ENCODE data around the gene PDGFA.
A peak's percentile ranks its signal among the peaks of the same experiment; 100 is the strongest.

The PDGFA gene

DNA sequence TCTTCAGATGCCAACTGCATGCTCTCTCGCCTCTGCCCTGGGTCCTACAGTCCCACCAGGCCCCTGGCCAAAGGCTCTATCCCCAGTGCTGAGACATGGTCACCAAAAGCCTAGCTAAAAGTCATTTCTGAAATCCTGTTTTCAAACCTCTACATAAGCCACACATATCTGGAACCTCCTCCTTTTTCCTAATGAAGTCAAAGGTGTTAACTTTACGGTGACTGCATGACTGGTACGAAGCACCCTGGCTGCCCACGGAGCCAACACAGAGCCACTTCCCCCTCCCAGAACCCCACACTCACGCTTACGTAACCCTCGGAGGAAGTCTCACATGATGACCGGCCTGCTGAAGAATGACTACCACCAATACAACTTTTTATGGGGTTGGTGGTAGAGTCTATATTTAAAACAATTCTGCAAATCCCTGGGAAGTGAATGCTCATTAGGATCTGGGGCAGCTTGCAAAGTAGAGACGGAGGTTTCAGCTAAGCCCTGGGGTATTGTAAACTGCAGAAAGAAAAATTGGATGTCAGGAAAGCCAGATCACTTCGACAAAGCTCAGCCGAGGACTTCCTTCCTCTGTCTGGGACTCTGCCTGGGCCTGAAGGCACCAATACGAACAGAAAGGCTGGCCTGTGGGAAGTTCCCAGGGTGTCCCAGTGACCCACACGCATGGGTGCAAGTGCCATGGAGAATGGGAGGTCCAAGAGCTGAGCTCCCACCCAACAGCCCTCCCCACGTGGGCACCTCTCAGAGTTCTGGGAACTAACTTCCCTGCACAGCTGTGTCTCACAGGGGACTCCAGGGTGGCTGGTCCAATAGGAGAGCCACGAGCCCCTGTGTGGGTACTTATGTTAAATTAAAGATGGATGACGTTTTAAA is 50.7 kb downstream of the PDGFA start:
- DNase-seq (ENCODE audit: low read depth, low spot score) = peak; percentile 8
- TF ChIP-seq POLR2AphosphoS5 (IDR thresholded peaks at IDR 0.05; ENCODE audit: borderline replicate concordance, low read depth, low read length) (no peak), EZH2 (IDR thresholded peaks at IDR 0.05) (no peak), FOXP2 (optimal IDR thresholded peaks at IDR 0.05; ENCODE audit: control extremely low read depth, extremely low read length, insufficient read depth) (no peak)
- Histone ChIP-seq H3K36me3 (ENCODE audit: insufficient read depth, low read length) (no peaks in the 10 kb centered on the region), H3K9me3 (ENCODE audit: low read depth, low read length) (no peaks in the 10 kb centered on the region), H3K27ac (peak overlapping the region; percentile 75), H3K4me3 (peak overlapping the region; percentile 23; the same call in 1 of the 2 replicates), H3K9ac (ENCODE audit: insufficient read length) (no peak overlapping the region)

DNA sequence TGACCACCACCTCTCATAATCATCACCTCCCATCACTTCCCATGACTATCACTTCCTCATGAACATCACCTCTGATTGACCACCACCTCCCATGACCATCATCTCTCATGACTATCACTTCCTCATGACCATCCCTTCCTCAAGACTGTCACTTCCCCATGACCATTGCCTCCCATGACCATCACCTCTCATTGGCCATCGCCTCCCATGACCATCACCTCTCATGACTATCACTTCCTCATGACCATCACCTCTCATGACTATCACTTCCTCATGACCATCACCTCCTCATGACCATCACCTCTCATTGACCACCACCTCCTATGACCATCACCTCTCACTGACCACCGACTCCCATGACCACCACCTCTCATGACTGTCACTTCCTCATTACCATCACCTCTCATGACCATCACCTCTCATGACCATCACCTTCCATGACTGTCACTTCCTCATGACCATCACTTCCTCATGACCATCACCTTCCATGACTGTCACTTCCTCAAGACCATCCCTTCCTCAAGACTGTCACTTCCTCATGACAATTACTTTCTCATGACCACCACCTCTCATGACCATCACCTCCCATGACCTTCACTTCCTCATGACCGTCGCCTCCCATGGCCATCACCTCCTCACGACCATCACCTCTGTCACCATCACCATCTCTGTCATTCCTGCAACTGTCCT is 51.6 kb downstream of the PDGFA start:
- DNase-seq (ENCODE audit: low read depth, low spot score) = no peak
- no peaks in the 10 kb centered on the region for H3K9me3 ChIP-seq (ENCODE audit: low read depth, low read length)
- no peak overlapping the region for H3K9ac ChIP-seq (ENCODE audit: insufficient read length)
- H3K36me3 ChIP-seq (ENCODE audit: insufficient read depth, low read length) = no peaks in the 10 kb centered on the region
- H3K27ac ChIP-seq = no peak overlapping the region
- TF ChIP-seq POLR2AphosphoS5 (IDR thresholded peaks at IDR 0.05; ENCODE audit: borderline replicate concordance, low read depth, low read length) = no peak
- no peak for TF ChIP-seq EZH2 (IDR thresholded peaks at IDR 0.05)
- TF ChIP-seq FOXP2 (optimal IDR thresholded peaks at IDR 0.05; ENCODE audit: control extremely low read depth, extremely low read length, insufficient read depth) = no peak
- H3K4me3 ChIP-seq = no peak overlapping the region

DNA sequence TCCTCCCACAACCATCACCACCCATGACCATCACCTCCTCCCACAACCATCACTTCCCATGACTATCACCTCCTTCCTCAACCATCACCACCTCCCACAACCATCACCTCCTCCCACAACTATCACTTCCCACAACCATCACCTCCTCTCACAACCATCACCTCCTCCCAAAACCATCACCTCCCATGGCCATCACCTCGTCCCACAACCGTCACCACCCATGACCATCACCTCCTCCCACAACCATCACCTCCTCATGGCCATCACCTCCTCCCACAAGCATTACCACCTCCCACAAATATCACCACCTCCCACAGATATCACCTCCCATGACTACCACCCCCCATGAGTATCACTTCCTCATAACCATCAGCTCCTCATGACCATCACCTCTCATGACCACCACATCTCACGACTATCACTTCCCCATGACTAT is 52.2 kb downstream of the PDGFA start:
- H3K36me3 ChIP-seq (ENCODE audit: insufficient read depth, low read length) = no peaks in the 10 kb centered on the region
- no peak overlapping the region for H3K4me3 ChIP-seq
- TF ChIP-seq POLR2AphosphoS5 (IDR thresholded peaks at IDR 0.05; ENCODE audit: borderline replicate concordance, low read depth, low read length) (no peak), EZH2 (IDR thresholded peaks at IDR 0.05) (no peak), FOXP2 (optimal IDR thresholded peaks at IDR 0.05; ENCODE audit: control extremely low read depth, extremely low read length, insufficient read depth) (no peak)
- H3K27ac ChIP-seq = no peak overlapping the region
- no peaks in the 10 kb centered on the region for H3K9me3 ChIP-seq (ENCODE audit: low read depth, low read length)
- DNase-seq (ENCODE audit: low read depth, low spot score) = no peak
- no peak overlapping the region for H3K9ac ChIP-seq (ENCODE audit: insufficient read length)

DNA sequence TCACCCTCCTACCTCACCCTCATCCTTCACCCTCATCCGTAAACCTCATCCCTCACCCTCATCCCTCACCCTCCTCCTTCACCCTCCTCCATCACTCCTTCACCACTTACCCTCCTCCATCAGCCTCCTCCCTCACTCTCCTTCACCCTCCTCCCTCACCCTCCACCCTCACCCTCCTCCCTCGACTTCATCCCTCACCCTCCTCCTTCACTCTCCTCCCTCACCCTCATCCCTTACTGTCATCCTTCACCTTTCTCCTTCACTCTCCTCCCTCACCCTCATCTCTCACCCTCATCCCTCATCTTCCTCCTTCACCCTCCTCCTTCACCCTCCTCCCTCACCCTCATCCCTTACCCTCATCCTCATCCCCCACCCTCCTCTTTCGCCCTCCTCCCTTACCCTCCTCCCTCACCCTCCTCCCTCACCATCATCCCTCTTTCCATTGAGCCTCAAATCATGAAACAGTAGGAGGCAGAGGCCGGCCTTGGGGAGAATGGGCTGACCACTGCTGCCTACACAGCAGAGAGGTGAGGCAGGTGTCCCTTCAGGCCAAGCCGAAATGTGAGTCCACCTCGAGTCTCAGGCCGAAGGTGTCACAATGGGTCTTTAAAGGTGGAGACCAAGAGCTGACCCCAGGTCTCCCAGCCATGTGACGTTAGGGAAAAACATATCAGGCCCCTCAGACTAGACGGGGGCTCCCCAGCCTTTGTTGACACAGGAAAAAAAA is 53.0 kb downstream of the PDGFA start:
- H3K9me3 ChIP-seq (ENCODE audit: low read depth, low read length) = no peaks in the 10 kb centered on the region
- no peak for TF ChIP-seq POLR2AphosphoS5 (IDR thresholded peaks at IDR 0.05; ENCODE audit: borderline replicate concordance, low read depth, low read length)
- TF ChIP-seq FOXP2 (optimal IDR thresholded peaks at IDR 0.05; ENCODE audit: control extremely low read depth, extremely low read length, insufficient read depth) = no peak
- TF ChIP-seq EZH2 (IDR thresholded peaks at IDR 0.05) = no peak
- no peak overlapping the region for H3K27ac ChIP-seq
- H3K4me3 ChIP-seq = no peak overlapping the region
- DNase-seq (ENCODE audit: low read depth, low spot score) = no peak
- H3K36me3 ChIP-seq (ENCODE audit: insufficient read depth, low read length) = no peaks in the 10 kb centered on the region
- no peak overlapping the region for H3K9ac ChIP-seq (ENCODE audit: insufficient read length)

DNA sequence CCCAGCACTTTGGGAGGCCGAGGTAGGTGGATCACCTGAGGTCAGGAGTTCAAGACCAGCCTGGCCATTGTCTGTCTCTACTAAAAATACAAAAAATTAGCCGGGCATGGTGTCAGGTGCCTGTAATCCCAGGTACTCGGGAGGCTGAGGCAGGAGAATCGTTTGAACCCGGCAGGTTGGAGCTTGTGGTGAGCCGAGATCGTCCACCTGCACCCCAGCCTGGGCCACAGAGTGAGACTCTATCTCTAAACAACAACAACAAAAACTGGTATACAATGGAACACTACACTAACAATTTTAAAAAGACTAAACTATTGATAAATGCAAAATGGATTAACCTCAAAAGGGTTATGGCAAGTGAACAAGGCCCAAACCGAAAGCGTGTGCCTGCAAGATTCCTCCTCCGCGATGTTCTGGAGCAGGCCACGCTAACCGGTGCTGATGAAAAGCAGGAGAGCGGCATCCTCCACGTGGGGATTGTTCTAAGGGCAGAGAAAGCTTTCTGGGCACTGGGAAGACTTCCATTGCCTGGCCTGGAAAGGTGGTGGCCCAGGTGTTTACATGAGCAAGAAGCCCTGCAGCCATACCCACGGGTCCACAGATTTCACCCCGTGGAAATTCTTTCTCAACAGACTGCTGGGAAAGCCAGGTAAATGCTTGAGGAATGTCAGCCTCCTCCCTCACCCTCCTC is 53.8 kb downstream of the PDGFA start:
- Histone ChIP-seq H3K9me3 (ENCODE audit: low read depth, low read length) (no peaks in the 10 kb centered on the region), H3K36me3 (ENCODE audit: insufficient read depth, low read length) (no peaks in the 10 kb centered on the region), H3K27ac (no peak overlapping the region), H3K4me3 (no peak overlapping the region), H3K9ac (ENCODE audit: insufficient read length) (no peak overlapping the region)
- TF ChIP-seq POLR2AphosphoS5 (IDR thresholded peaks at IDR 0.05; ENCODE audit: borderline replicate concordance, low read depth, low read length) = no peak
- TF ChIP-seq FOXP2 (optimal IDR thresholded peaks at IDR 0.05; ENCODE audit: control extremely low read depth, extremely low read length, insufficient read depth) = no peak
- no peak for TF ChIP-seq EZH2 (IDR thresholded peaks at IDR 0.05)
- DNase-seq (ENCODE audit: low read depth, low spot score) = no peak

DNA sequence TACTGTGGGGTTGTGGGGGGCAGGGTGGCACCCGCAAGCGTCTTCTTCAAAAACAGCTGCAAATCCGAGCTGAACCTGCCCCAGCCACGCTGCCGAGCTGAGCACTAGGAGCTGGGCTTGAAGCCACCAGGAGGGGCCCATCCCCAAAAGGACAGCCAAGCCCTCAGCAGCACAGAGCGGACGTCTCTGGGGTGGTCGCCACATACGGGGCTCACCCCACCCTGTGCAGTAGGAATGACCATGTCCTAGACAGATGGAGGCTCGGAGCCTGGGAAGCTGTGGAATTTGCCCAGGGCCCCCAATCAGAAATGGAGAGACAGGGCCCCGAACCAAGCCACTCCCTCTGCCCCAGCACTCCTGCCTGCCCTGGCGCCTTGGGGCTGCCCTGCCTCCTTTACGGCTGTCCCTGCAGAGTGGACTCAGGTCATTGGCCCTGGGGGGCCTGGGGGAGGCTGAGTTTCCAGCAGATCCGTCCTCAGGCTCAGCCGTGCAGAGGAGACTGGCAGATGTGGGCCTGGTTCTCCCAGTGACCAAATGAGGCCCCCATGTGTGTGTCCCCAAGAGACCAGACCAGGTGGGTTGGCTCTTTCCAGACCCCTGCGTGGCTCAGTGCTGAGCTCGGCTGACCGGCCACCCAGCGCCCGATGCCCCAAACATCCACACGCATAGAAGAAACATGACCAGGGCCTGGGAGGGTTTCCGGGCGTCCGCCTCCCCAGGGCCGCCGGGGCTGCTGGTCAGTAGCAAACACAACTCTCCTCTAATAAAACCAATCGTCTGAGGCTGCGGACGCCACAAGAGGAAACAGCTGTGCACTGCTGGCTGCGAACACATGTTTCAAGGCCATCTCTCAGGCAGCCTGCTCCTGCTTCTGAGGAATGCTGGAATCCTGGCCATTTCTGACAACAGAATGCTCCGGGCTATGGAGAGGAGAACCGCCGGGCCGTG is 54.9 kb downstream of the PDGFA start:
- Histone ChIP-seq H3K4me3 (no peak overlapping the region), H3K9me3 (ENCODE audit: low read depth, low read length) (no peaks in the 10 kb centered on the region), H3K36me3 (ENCODE audit: insufficient read depth, low read length) (no peaks in the 10 kb centered on the region), H3K9ac (ENCODE audit: insufficient read length) (no peak overlapping the region), H3K27ac (no peak overlapping the region)
- DNase-seq (ENCODE audit: low read depth, low spot score) = no peak
- no peak for TF ChIP-seq POLR2AphosphoS5 (IDR thresholded peaks at IDR 0.05; ENCODE audit: borderline replicate concordance, low read depth, low read length)

DNA sequence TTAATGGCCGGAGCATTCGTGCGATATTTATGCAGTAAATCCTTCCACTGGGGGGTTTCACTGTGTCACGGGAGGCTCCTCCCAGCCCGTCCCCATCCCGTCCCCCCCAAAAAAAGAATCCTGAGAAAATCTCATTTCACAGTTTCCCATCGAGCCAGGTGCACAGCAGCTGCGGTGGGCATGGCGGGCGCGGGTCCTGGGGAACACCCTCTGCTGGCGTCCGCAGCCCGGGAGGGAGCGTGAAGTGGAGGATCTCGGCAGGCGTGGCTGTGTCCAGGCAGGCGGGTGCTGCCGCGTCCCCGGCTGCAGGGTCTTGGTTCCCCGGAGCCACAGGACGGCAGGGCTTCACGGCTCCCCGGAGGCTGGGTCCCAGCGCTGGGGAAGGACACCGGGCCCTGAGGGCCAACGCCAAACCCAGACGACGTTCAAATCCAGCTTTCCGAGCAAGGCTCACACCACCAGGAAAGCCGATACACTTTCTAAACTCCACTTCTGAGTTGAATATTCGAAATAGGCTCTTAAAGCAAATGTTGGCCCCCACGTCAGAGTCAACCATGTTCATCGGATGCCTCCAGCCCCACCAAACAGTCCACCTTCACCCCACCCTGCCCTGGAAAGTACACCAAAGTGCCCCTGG is 55.7 kb downstream of the PDGFA start:
- Histone ChIP-seq H3K9me3 (ENCODE audit: low read depth, low read length) (no peaks in the 10 kb centered on the region), H3K9ac (ENCODE audit: insufficient read length) (no peak overlapping the region), H3K4me3 (no peak overlapping the region), H3K36me3 (ENCODE audit: insufficient read depth, low read length) (no peaks in the 10 kb centered on the region), H3K27ac (no peak overlapping the region)
- DNase-seq (ENCODE audit: low read depth, low spot score) = no peak
- TF ChIP-seq FOXP2 (optimal IDR thresholded peaks at IDR 0.05; ENCODE audit: control extremely low read depth, extremely low read length, insufficient read depth) (no peak), POLR2AphosphoS5 (IDR thresholded peaks at IDR 0.05; ENCODE audit: borderline replicate concordance, low read depth, low read length) (no peak), EZH2 (IDR thresholded peaks at IDR 0.05) (no peak)

Data from SK-N-MC (cell line).